HG02623 (cell line): ENCODE data around the gene ASIC4.
A peak's percentile ranks its signal among the peaks of the same experiment; 100 is the strongest.

Experiments
- ATAC-seq: cut with Tn5 transposase; IDR thresholded peaks from one replicate; pipeline ENCODE4 v1.9.1; 2021; ENCODE audit warnings: moderate library complexity; ENCODE audit not compliant: unreplicated experiment

Gene ASIC4

DNA sequence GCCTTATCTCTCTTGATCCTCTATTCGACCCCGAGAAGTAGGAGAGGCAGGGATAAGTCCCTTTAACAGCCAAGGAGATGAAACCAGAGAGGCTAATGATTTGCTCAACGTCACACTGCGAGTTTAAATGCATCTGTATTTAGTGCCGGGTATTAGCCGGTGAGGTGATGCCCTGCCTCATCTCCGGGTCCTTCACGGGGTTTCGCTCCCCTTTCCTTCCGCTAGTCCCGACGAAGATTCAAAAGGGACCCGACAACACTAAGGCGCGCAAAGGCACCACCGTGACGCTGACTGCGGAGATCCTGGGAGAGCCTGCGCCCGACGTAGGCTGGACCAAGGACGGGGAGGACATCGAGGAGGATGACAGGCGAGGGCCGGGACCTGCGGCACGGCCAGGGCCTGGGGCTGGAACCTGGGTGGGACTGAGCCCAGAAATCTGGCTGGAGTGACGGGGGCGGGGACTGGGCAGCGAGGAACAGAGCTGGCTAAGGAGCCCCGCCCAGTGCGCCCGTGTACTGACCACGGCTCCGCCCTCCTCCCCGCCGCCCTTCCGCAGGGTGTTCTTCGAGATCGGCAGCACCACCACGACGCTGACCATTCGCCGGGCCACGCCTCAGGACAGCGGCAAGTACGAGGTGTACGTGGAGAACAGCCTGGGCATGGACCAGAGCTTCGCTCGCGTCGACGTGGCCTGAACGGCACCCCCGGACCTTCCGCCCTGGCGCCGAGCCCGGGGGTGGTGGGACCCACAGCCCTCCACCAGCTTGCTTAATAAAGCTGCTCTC, 16.6 kb upstream of the ASIC4 start:
- no peak for ATAC-seq

DNA sequence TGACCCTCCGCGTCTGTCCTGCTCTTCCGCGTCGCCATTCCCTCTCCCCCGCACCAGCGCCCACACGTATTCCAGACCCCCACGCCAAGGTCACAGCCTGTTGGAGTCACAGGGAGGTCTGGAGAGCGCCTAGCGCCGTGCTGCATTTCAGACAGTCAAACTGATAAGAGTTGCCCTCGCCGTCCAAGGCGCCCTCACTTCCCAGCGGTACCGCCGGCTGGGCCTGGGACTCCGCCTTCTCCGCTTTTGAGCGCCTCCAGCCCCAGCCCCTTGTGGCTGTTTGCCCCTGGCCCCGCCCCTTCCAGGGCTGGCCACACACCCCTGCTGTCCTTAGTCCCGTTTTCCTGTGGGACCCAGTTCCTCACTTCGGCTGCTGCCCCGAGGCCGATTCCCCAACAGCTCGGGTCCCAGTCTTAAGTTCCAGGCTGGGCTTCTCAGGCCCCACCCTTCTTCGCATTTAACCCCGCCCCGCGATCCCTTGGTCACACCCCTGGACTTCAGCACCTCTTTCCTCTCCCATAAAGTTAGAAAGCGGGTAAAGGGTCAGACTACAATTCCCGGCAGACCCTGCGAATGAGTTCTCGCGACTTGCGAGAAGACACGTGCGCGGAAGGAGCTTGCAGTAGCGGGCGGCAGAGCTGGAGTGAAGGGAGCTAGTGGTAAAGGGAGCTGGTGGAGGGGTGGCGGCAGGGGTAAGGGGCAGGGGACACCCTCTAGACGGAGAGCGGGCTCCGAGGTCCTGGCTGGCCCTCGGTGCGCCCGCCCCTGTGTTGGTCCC, 15.8 kb upstream of the ASIC4 start, which contains the start of gene GMPPA:
Gene GMPPA (plus strand): TSS at position 612 of the 778 bp plus-strand sequence. CDS start 1,085 bp downstream, outside the sequence.
- peak; percentile 91 for ATAC-seq

DNA sequence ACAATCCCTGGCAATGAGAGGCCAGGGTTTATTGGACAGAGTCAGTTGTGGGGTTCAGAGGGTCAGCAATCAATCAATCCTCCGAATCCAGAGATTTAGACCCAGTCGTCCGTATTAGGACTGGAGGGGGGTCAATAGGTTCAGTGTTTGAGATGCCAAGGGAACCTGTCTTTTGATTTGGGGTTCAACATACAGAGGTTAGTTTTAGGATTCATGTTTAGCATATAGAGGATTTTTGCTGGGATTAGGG, 15.3 kb upstream of the ASIC4 start:
- ATAC-seq, result no peak

DNA sequence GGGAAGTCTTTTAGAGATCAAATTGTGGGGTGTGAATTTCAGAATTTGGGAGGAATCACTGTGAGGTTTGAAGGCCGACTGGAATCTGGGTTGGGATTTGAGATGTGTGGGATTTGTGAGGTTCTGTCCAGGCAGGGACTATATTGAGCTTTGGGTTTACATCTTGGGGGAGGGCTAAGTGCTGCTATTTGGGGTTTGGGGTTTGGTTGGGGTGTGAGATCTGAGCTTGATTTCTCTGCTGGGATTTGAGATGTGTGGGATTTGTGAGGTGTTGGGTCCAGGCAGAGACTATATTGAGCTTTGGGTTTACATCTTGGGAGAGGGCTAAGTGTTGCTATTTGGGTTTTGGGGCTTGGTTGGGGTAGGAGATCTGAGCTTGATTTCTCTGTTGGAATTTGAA, 14.7 kb upstream of the ASIC4 start:
- no peak for ATAC-seq

DNA sequence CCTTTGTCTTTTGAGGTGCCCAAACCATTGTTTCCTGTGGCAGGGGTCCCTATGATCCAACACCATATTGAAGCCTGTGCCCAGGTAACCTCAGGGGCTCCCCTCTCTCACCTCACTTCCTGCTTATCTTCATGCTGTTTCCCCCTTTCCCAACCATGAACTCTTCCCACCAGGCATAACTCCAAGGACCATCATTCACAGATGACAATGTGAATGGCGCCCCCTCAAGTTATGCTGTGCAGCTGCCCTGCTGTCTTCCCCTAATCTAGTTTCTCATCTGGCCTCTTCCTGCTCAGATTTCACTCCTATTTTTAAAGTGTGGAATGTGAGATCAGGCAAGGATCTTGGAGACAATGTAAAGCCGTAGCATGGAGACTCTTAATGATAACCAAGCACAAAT, 14.1 kb upstream of the ASIC4 start:
- ATAC-seq, result no peak

DNA sequence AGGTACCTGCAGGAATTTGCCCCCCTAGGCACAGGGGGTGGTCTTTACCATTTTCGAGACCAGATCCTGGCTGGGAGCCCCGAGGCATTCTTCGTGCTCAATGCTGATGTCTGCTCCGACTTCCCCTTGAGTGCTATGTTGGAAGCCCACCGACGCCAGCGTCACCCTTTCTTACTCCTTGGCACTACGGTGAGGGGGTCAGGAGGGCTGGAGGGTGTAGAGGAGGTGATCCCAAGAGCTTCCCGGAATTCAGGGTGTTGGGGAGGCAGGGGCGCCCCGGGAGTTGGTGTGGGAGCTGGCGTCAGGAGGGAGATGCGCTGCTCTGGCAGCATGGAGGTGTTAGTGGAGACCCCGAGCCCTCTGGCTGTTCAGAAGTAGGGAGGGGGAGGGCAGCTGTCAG, 12.4 kb upstream of the ASIC4 start:
- ATAC-seq, result no peak

DNA sequence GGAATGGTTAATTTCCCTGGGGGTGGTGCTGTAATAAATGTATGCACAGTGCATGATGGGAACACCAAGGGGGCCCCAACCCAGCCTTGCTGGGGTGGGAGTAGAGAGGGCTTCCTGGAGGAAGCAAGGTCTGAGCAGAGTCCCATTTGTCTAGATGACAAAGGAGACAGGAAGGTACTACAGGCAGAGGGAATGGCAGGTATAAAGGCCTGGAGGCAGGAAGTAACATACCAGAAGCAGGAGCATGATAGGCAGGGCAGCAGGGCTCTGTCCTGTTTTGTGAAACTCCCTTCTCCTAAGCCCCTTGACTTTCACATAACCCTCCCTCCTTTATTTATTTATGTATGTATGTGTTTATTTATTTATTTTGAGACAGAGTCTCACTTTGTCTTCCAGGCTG, 11.7 kb upstream of the ASIC4 start:
- ATAC-seq, result no peak

DNA sequence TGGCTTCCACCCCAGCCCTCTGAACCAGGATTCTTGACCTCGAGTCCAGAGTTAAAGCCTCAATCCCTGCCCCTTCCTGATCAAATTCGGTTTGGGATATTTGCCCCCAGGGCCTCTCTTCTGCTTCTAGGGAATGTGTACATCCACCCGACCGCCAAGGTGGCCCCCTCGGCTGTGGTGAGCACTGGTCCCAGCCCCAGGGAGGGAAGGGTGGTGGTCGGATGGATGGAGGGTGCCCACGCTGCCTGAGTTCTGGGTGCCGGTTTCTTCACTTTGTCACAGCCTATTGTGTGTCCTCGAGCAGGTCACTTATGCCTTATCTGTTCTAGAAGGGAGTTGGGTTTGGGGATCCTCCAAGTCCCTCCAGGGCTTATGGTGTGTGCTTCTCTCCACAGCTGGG, 8.7 kb upstream of the ASIC4 start:
- ATAC-seq, result no peak

DNA sequence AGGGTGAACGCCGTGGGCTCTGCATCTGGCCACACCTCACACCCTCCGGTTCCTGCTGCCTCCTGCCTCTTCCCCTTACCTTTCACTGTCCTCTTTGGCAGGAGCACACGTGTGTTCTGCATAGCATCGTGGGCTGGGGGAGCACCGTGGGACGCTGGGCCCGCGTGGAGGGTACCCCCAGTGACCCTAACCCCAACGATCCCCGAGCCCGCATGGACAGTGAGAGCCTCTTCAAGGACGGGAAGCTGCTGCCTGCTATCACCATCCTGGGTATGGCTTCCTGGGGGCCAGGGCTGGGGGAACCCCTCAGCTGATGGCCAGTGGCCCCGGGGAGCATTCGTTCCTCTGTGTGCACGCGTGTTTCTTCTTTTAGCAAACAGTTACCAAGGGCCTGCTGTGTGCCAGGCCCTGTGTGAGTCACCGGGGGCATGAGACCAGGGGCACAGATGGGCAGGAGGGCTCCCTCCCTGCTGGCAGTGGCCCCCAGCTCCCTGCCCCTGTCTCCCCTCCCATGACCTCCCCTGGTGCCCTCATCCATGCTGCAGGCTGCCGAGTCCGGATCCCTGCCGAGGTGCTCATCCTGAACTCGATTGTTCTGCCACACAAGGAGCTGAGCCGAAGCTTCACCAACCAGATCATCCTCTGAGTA, 8.0 kb upstream of the ASIC4 start:
- no peak for ATAC-seq

DNA sequence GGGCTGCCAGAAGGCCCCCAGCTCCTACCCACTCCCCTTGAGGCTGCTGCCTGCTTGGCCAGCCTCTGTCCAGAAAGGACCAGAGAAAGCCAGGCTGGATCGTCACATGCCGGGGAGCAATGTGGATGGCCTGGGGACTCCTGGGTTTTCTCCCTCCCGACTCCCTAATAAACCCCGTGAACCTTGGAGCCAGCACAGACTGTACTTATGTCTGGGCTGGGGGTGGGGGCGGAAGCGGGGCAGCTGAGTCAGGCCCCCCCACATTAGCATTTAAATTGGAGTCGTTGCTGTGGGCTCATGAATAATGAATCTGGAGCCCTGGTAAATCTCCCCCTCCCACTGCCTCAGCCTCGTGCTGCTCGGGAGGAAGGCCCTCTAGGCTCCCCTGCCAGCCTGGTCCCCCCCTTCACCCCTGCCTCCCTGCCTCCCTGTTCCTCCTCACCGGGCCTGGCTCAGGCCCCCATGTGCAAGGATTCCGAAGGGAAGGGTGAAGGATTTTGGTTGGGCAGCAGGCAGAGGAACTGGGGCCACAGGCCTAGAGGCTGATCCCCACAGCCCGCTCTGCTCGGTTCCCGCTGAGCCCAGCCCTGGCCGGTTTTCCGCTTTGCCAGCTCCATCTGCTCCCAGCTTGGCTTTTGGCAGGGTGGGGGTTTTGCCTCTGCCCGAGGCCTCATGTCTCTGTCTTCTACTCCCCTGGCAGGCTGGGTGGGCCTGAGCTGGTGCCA, 7.3 kb upstream of the ASIC4 start:
- ATAC-seq, result no peak

DNA sequence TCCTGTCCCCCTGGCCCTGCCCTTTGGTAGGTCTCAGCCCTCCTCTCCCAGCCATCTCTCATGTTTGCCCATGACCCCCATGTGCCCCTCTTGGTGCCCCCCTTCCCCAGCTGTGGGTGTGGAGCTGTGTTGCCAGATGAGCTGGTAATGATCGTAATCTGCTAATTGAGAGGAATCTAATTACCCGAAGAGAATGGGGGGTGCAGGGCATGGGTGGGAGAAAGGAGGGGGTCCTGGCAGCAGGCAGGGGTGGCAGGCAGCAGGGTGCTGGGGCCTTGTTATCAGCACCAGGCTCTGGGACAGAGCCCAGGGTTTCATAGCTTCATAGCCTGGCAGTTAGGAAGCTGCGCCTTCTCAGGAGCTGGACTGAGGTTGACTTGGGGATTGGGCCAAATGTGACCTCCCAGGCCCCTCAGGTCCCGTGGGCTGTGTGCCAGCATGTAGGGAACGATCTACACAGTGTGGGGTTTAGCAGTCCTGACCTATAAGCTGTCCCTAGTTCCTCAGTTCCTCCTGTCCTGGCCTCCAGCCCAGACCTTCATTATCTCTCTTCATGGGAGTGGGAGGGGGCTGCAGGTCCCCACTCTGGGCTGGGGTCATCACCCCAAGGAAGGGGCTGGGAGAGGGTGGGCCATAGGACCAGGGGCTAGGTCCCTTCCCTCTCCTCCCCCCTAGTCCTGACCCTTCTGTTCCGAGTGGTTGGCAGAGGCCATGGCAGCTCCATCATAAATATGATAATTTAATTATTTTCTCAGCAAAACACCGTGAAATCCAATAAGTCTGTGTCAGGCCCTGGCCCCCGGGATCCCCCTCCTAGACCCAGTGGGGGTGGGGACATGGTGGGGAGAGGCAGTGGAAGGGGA, 6.5 kb upstream of the ASIC4 start:
- ATAC-seq, result no peak

DNA sequence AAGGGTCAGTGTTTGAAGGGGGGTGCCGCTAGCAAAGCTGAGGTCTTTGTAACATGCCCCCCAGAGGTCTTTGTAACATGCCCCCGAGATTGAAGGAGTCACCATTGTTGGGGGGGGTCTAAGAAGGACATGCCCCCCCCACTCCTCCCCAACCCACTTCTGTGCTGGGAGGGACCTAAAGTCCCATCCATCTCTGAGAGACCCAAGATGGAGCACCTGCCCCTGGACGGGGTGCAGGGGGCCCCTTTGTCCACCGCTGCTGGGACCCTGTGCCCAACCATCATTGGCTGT, 5.9 kb upstream of the ASIC4 start:
- ATAC-seq, result no peak

DNA sequence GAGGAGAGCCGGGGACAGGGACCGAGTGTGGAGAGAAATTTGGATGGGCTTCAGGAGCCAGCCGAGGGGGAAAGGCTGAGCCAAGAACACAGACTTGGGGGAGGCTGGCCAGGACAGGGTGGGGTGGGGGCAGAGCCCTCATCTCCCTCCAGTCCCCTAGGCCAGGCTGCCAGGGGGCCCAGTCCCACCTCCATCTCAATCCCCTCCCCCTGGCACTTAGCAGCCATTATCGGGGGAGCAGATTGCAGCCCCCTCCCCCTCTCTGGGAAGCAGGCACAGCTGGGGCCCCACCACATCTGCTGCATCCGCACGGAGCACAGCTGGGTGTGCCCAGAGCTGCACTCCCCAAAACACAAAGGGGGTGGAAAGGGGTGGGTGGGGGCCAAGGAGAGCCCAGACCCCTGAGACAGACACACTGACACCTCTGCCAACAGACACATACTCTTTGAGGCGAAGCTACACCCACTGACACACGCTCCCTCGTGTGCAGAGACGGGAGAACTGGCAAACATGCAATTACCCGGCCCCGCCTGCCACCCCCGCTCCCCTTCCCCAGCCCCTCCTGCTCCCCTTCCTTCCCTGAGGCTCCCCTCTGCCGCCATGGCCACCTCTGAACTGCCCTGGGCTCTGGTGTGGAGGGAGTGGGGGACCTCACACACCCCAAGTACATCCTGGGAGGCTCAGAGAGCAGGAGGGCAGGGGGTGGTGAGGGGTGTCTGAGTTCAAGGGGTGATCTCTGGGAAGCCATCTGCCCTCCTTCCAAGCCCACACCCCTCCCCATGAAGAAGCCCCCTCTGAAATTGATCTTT, 5.1 kb upstream of the ASIC4 start:
- ATAC-seq, result peak; percentile 10

DNA sequence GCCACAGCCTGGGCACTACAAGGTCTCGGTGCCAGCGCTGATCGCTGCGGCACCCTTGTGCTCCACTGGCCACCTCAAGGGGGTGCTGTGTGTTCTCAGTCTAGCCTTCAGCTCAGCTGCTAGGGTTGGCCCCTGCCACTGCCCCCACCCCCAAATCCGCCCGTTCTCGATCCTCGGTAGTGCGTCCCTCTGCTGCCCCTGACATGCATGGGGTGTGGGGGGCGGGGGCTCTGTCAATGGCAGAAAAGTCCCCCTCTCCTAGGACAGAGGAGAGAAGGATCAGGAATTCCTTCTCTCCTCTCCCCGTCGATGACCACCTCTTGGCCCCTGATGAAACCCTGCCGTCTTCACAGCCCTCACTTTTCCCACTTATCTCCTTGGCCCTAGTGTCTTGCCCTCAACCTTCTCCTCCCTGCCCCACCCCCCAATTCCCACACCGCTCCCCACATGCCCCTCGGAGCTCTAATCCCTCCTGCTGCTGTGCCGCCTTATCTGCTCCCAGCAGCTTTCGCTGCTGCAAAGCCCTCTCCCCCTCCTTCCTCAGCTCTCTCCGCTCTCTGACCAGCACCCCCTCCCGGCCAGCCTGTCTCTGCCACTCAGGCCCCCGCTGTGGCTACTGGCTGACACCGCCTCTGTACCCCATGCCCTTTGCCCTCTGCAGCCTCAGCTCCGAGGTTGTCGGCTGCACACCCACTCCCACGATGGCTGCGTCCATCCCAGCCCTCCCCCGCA, 4.3 kb upstream of the ASIC4 start:
- ATAC-seq, result peak; percentile 46

DNA sequence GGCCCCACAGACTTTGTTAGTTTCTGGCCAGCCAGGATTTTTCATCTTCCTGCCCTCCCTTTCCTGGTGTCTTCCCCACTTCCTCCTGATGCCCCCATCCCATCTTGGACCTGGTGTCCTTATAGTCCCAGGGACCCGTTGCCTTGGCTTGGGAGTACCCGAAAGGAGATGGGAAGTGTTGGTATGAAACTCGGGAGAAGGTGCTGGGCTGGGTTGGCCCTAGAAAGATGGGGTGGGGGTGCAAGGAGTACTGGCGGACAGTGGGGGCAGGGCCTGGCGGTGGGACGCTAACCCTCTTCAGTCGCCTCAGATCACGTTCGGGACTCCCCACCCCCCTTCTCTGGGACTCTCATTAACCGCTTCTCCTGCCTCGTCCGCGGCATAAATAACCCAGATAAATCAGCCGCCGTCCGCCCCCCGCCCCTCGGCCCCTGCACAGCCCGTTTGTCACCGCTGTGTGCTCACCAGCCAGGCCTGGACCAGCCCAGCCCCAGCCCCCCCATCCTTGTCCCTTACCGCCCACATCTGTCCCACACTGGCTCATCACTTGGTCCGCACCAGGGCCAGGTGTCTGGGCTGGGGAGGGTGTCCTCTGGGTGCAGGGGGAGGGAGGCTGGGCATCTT, 3.7 kb upstream of the ASIC4 start:
- no peak for ATAC-seq

DNA sequence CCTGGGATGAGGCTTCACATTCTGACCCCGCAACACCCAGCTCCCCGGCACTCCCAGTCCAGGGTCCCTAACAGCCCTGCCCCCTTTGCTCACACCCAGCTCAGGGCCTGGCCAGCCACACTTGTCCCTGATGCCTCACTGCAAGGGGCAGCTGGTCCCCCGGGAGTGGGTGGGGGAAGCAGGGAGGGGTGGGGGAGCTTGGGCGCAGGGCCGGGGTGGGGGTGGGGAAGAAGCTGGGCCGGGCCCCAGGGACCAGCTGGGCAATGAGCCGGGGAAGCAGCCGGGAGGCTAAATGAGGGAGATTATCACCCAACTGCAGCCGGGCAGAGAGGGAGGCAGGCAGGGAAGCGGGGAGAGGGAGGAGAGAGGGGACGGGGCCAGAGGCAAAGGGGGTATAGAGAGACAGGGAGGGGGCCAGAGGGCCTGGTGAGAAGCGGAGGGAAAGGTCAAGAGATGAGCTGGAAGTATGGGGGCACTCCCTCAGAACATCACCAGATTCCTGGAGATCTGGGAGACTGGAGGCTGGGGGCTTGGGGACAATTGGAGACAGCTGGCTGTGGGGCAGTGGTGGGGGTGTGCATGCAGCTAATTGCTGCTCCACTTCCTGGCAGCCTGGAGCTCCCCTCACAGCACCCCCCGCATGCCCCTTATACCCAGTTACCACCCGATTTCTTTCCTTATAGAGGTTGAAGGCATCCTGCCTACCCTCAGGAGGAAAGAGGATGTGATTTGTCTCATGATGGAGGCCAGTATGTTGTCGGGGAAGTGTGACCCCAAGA, 2.5 kb upstream of the ASIC4 start:
- ATAC-seq, result no peak

DNA sequence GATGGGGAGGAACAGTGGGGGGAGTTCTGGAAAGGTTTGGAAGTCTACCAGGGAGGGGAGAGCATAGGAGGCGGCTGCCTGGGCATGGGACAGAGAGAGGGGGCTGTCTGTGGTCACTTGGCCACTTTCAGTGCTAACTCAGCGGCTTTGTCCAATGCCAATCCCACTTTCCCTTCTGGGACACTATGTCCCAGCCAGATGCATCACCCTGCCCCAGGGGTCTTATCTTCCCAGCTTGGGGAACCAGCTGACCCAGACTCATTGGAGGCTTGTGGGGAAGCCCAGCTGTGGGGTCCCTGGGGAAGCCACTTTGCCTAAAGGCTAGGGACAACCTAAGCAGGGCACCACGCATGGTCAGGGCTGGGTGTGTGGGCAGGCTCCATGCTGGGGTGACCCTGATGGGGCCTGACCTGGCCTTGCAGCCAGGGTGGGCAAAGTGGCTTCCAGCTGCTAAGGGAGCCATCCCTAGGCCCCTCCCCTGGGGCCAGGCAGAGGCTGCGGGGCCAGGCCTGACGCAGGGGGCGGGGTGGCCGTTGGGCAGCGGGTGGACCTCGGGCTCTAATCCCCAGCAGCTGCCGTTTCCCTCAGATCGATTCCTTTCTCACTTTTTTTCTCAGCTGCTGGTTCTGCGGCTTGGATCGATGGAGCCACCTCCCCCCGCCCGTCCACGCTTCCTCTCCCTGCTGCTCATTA, 1.6 kb upstream of the ASIC4 start:
- ATAC-seq, result no peak
